GM23338 (cell line): ENCODE data around the gene CRYL1. TPM values are rescaled to one million over a fixed set of nuclear protein-coding genes. Genes with fewer than 3 reads are reported as not detected.

Source experiments
- ATAC-seq: fragments of 200-7000 bp; cut with Tn5 transposase; 3 replicates; pipeline ENCODE4 v1.9.1; 2020
- DNase-seq: peaks from one replicate; pipeline ENCODE4 v3.0.0-alpha.2; 2015; ENCODE audit warnings: low spot score
- H2AFZ ChIP-seq: fragments of 200-600 bp; sonication (generic); 2 replicates; pipeline ENCODE4 v1.8.0; 2016; ENCODE audit warnings: antibody characterized with exemption, mild to moderate bottlenecking, moderate library complexity
- H3F3A ChIP-seq: fragments of 200-600 bp; sonication (generic); replicated peaks from 2 replicates; pipeline ENCODE4 v1.8.0; 2017; ENCODE audit warnings: antibody characterized with exemption, mixed run types, low read depth
- H3K27ac ChIP-seq: fragments of 200-600 bp; sonication (generic); 2 replicates; pipeline ENCODE4 v1.6.1; 2016; ENCODE audit warnings: low read depth
- H3K27me3 ChIP-seq: fragments of 200-600 bp; sonication (generic); 2 replicates; pipeline ENCODE4 v1.8.0; 2016; ENCODE audit warnings: mild to moderate bottlenecking, mixed run types, moderate library complexity; ENCODE audit not compliant: insufficient read depth
- H3K36me3 ChIP-seq: fragments of 200-600 bp; sonication (generic); 2 replicates; pipeline ENCODE4 v1.8.0; 2016; ENCODE audit warnings: mild to moderate bottlenecking; ENCODE audit not compliant: insufficient read depth
- H3K4me1 ChIP-seq: fragments of 200-600 bp; sonication (generic); 2 replicates; pipeline ENCODE4 v1.8.0; 2016; ENCODE audit warnings: mild to moderate bottlenecking, moderate library complexity; ENCODE audit not compliant: insufficient read depth
- H3K4me2 ChIP-seq: fragments of 200-600 bp; sonication (generic); 2 replicates; pipeline ENCODE4 v1.7.1; 2017; ENCODE audit warnings: mixed run types
- H3K4me3 ChIP-seq: fragments of 200-600 bp; sonication (generic); 2 replicates; pipeline ENCODE4 v1.6.1; 2016; ENCODE audit warnings: mixed run types
- H3K79me2 ChIP-seq: fragments of 200-600 bp; sonication (generic); replicated peaks from 2 replicates; pipeline ENCODE4 v1.8.0; 2017; ENCODE audit warnings: mild to moderate bottlenecking; ENCODE audit not compliant: insufficient read depth
- H3K9me2 ChIP-seq: fragments of 200-600 bp; sonication (generic); 2 replicates; pipeline ENCODE4 v1.8.0; 2017; ENCODE audit not compliant: insufficient read depth
- H4K20me1 ChIP-seq: fragments of 200-600 bp; sonication (generic); replicated peaks from 2 replicates; pipeline ENCODE4 v1.8.0; 2017; ENCODE audit warnings: mild to moderate bottlenecking; ENCODE audit not compliant: insufficient read depth
- H3K27ac Mint-ChIP-seq: 2 replicates; pipeline ENCODE4 v1.8.0; 2020; ENCODE audit warnings: inconsistent platforms, mild to moderate bottlenecking, moderate library complexity, mixed read lengths
- H3K27me3 Mint-ChIP-seq: 3 replicates; pipeline ENCODE4 v1.8.0; 2022; ENCODE audit warnings: low read depth, mild to moderate bottlenecking, moderate library complexity, mixed read lengths, inconsistent platforms; ENCODE audit not compliant: insufficient read depth, poor library complexity
- H3K36me3 Mint-ChIP-seq: 3 replicates; pipeline ENCODE4 v1.8.0; 2021; ENCODE audit warnings: low read depth, mild to moderate bottlenecking, inconsistent platforms, moderate library complexity, mixed read lengths
- H3K4me1 Mint-ChIP-seq: 3 replicates; pipeline ENCODE4 v1.8.0; 2020; ENCODE audit warnings: mild to moderate bottlenecking, inconsistent platforms, mixed read lengths
- H3K4me3 Mint-ChIP-seq: 3 replicates; pipeline ENCODE4 v1.8.0; 2021; ENCODE audit warnings: moderate library complexity, mild to moderate bottlenecking, inconsistent platforms, mixed read lengths
- H3K9me3 Mint-ChIP-seq: 3 replicates; pipeline ENCODE4 v1.8.0; 2020; ENCODE audit warnings: moderate library complexity, mild to moderate bottlenecking, inconsistent platforms, mixed read lengths
- CREB1 ChIP-seq: fragments of 250-450 bp; sonication (Bioruptor Pico); IDR thresholded peaks from 2 replicates; pipeline ENCODE4 v1.5.0; 2020; ENCODE audit warnings: low read depth, mild to moderate bottlenecking, moderate library complexity
- NANOG ChIP-seq: IDR thresholded peaks from 2 replicates; pipeline ENCODE4 v1.6.1; 2016; ENCODE audit warnings: antibody characterized with exemption, borderline replicate concordance
- POLR2AphosphoS5 ChIP-seq: IDR thresholded peaks from 2 replicates; pipeline ENCODE4 v1.6.1; 2016; ENCODE audit warnings: antibody characterized with exemption, low read depth
- STAT1 ChIP-seq: IDR thresholded peaks from one replicate; pipeline ENCODE4 v1.6.1; 2016; ENCODE audit warnings: antibody characterized with exemption; ENCODE audit not compliant: unreplicated experiment
- ZNF331 ChIP-seq: fragments of 250-450 bp; sonication (Bioruptor Pico); IDR thresholded peaks from 2 replicates; pipeline ENCODE4 v1.5.0; 2020; ENCODE audit warnings: low read depth, mild to moderate bottlenecking, moderate library complexity
- polyA plus RNA-seq: library from polyadenylated mRNA; unstranded; fragments of >200 nt; fragmentation: Nextera tagmentation; extraction: Ambion mirVana; gene quantifications from 2 replicates; pipeline ENCODE4 v1.2.1, GENCODE V29; 2016
- total RNA-seq: library from RNA; depleted of rRNA; stranded (reverse); fragments of >200 nt; shearing (Covaris generic); gene quantifications from 2 replicates; pipeline ENCODE4 v1.2.3, GENCODE V29; 2014
- TF ChIP-seq, protein P1 (sequence below): IDR thresholded peaks from one replicate; pipeline ENCODE4 v1.6.1; 2018; ENCODE audit warnings: antibody characterized with exemption; ENCODE audit not compliant: unreplicated experiment
- TF ChIP-seq, protein P2 (sequence below): fragments of 250-450 bp; sonication (Bioruptor Pico); IDR thresholded peaks from 2 replicates; pipeline ENCODE4 v1.5.0; 2020; ENCODE audit warnings: mild to moderate bottlenecking, moderate library complexity

CRYL1 gene
- total and polyA plus RNA-seq, 2 experiments from 2014 or later, result 2.2 to 2.6 TPM

DNA sequence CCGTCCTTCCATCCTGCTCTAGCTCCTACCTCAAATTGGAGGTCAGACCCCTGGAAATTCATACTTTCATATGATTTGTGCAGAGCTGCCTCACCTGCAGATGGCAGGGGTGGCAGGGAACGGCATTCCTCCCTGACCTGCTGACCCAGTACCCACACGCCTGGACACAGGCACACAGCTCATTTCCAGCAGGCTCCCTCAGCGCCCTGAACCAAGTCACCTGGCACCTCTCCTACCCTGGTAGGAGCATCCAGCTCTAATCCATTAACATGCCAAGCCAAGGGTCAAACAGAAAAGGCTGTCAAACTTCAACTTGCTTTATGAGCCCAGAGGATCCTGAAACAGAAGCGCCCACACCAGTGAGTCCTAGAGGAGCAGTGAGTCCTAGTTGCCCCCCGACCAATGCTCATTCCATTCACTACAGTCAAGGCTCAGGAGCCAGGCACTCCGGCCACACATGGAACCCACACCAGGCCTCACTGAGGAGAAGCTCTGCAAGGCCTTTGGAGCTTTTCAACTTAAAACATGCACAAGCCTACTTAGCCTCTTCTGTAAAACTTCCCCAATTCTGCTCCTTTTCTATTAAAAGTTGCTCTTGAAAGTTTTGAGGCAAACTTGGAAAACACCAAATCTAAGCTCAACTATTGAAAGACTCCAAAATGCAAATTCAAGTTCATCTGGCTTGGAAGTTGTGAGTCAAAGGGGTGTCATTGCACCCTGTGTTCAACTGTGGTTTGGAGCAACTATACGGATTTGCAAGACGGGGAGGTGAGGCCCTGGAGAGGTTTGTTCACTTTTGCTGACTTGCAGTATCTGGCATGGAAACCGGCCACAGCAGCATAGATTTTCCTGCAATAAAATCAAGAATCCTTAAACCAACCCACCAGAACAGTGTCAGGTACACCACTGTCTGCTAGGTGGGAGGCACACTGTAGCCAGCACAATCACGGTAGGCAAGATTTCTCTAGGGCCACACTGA, 96.7 kb downstream of the CRYL1 start:
- Mint-ChIP-seq H3K36me3 (no peaks in the 10 kb centered on the region; the same call in 2 of the 3 replicates), H3K27ac (no peak overlapping the region), H3K9me3 (no peaks in the 10 kb centered on the region), H3K4me3 (no peak overlapping the region), H3K27me3 (peaks cover 3% of the 10 kb centered on the region), H3K4me1 (peaks cover 12% of the 10 kb centered on the region)
- H3K79me2 ChIP-seq, result no peaks in the 10 kb centered on the region
- H4K20me1 ChIP-seq, result no peaks in the 10 kb centered on the region
- no peak for DNase-seq
- no peak overlapping the region for H3K4me3 ChIP-seq
- no peaks in the 10 kb centered on the region for H3F3A ChIP-seq
- no peak overlapping the region for H3K27ac ChIP-seq
- no peak overlapping the region for H2AFZ ChIP-seq
- H3K4me2 ChIP-seq, result no peak overlapping the region
- peaks cover 11% of the 10 kb centered on the region for H3K4me1 ChIP-seq
- no peak for ATAC-seq
- no peaks in the 10 kb centered on the region for H3K36me3 ChIP-seq
- no peaks in the 10 kb centered on the region for H3K9me2 ChIP-seq
- 0 out of 2 replicates have a peak, but pooled peaks cover 4% of the 10 kb centered on the region for H3K27me3 ChIP-seq
- TF ChIP-seq ZNF331 (CRISPR knock-in tag), result no peak
- TF ChIP-seq, protein P1, sequence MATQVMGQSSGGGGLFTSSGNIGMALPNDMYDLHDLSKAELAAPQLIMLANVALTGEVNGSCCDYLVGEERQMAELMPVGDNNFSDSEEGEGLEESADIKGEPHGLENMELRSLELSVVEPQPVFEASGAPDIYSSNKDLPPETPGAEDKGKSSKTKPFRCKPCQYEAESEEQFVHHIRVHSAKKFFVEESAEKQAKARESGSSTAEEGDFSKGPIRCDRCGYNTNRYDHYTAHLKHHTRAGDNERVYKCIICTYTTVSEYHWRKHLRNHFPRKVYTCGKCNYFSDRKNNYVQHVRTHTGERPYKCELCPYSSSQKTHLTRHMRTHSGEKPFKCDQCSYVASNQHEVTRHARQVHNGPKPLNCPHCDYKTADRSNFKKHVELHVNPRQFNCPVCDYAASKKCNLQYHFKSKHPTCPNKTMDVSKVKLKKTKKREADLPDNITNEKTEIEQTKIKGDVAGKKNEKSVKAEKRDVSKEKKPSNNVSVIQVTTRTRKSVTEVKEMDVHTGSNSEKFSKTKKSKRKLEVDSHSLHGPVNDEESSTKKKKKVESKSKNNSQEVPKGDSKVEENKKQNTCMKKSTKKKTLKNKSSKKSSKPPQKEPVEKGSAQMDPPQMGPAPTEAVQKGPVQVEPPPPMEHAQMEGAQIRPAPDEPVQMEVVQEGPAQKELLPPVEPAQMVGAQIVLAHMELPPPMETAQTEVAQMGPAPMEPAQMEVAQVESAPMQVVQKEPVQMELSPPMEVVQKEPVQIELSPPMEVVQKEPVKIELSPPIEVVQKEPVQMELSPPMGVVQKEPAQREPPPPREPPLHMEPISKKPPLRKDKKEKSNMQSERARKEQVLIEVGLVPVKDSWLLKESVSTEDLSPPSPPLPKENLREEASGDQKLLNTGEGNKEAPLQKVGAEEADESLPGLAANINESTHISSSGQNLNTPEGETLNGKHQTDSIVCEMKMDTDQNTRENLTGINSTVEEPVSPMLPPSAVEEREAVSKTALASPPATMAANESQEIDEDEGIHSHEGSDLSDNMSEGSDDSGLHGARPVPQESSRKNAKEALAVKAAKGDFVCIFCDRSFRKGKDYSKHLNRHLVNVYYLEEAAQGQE, result no peak
- TF ChIP-seq, protein P2, sequence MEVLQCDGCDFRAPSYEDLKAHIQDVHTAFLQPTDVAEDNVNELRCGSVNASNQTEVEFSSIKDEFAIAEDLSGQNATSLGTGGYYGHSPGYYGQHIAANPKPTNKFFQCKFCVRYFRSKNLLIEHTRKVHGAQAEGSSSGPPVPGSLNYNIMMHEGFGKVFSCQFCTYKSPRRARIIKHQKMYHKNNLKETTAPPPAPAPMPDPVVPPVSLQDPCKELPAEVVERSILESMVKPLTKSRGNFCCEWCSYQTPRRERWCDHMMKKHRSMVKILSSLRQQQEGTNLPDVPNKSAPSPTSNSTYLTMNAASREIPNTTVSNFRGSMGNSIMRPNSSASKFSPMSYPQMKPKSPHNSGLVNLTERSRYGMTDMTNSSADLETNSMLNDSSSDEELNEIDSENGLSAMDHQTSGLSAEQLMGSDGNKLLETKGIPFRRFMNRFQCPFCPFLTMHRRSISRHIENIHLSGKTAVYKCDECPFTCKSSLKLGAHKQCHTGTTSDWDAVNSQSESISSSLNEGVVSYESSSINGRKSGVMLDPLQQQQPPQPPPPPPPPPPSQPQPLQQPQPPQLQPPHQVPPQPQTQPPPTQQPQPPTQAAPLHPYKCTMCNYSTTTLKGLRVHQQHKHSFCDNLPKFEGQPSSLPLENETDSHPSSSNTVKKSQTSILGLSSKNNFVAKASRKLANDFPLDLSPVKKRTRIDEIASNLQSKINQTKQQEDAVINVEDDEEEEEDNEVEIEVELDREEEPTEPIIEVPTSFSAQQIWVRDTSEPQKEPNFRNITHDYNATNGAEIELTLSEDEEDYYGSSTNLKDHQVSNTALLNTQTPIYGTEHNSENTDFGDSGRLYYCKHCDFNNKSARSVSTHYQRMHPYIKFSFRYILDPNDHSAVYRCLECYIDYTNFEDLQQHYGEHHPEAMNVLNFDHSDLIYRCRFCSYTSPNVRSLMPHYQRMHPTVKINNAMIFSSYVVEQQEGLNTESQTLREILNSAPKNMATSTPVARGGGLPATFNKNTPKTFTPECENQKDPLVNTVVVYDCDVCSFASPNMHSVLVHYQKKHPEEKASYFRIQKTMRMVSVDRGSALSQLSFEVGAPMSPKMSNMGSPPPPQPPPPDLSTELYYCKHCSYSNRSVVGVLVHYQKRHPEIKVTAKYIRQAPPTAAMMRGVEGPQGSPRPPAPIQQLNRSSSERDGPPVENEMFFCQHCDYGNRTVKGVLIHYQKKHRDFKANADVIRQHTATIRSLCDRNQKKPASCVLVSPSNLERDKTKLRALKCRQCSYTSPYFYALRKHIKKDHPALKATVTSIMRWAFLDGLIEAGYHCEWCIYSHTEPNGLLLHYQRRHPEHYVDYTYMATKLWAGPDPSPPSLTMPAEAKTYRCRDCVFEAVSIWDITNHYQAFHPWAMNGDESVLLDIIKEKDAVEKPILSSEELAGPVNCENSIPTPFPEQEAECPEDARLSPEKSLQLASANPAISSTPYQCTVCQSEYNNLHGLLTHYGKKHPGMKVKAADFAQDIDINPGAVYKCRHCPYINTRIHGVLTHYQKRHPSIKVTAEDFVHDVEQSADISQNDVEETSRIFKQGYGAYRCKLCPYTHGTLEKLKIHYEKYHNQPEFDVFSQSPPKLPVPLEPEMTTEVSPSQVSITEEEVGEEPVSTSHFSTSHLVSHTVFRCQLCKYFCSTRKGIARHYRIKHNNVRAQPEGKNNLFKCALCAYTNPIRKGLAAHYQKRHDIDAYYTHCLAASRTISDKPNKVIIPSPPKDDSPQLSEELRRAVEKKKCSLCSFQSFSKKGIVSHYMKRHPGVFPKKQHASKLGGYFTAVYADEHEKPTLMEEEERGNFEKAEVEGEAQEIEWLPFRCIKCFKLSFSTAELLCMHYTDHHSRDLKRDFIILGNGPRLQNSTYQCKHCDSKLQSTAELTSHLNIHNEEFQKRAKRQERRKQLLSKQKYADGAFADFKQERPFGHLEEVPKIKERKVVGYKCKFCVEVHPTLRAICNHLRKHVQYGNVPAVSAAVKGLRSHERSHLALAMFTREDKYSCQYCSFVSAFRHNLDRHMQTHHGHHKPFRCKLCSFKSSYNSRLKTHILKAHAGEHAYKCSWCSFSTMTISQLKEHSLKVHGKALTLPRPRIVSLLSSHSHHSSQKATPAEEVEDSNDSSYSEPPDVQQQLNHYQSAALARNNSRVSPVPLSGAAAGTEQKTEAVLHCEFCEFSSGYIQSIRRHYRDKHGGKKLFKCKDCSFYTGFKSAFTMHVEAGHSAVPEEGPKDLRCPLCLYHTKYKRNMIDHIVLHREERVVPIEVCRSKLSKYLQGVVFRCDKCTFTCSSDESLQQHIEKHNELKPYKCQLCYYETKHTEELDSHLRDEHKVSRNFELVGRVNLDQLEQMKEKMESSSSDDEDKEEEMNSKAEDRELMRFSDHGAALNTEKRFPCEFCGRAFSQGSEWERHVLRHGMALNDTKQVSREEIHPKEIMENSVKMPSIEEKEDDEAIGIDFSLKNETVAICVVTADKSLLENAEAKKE (CRISPR knock-in tag), result no peak
- TF ChIP-seq NANOG, result no peak
- no peak for TF ChIP-seq POLR2AphosphoS5
- TF ChIP-seq STAT1, result no peak
- no peak for TF ChIP-seq CREB1 (CRISPR knock-in tag)
